H9 (cell line): ENCODE measurements around the gene PLA2G10. TPM values are rescaled to one million over a fixed set of nuclear protein-coding genes. Genes with fewer than 3 reads are reported as not detected.
A peak's percentile ranks its signal among the peaks of the same experiment; 100 is the strongest.

ENCODE experiments used
- DNase-seq: peaks from one replicate; pipeline ENCODE4 v3.0.0-alpha.2; 2017
- H2AFZ ChIP-seq: one replicate; pipeline ENCODE4 v1.6.1; 2013; ENCODE audit warnings: mild to moderate bottlenecking, low read length, control low read depth, moderate library complexity
- H2AK5ac ChIP-seq: 2 replicates; pipeline ENCODE4 v1.6.1; 2013; ENCODE audit warnings: low read length, control low read depth, mixed read lengths; ENCODE audit not compliant: insufficient read length
- H2BK120ac ChIP-seq: one replicate; pipeline ENCODE4 v1.6.1; 2013; ENCODE audit warnings: low read depth, mild to moderate bottlenecking, low read length, control low read depth, inconsistent platforms; ENCODE audit not compliant: poor library complexity, severe bottlenecking
- H2BK12ac ChIP-seq: 2 replicates; pipeline ENCODE4 v1.6.1; 2013; ENCODE audit warnings: low read length, control low read depth, mixed read lengths, low read depth; ENCODE audit not compliant: insufficient read length
- H2BK15ac ChIP-seq: 2 replicates; pipeline ENCODE4 v1.6.1; 2013; ENCODE audit warnings: low read depth, low read length, control low read depth
- H2BK20ac ChIP-seq: one replicate; pipeline ENCODE4 v1.6.1; 2013; ENCODE audit warnings: low read depth, mild to moderate bottlenecking, low read length, control low read depth, inconsistent platforms; ENCODE audit not compliant: poor library complexity, severe bottlenecking
- H2BK5ac ChIP-seq: 2 replicates; pipeline ENCODE4 v1.6.1; 2013; ENCODE audit warnings: low read length, control low read depth, mixed read lengths; ENCODE audit not compliant: insufficient read length
- H3K14ac ChIP-seq: 2 replicates; pipeline ENCODE4 v1.6.1; 2013; ENCODE audit warnings: low read length, control low read depth; ENCODE audit not compliant: insufficient read depth
- H3K18ac ChIP-seq: 2 replicates; pipeline ENCODE4 v1.6.1; 2013; ENCODE audit warnings: low read depth, mild to moderate bottlenecking, mixed read lengths, low read length, control low read depth; ENCODE audit not compliant: insufficient read length
- H3K23ac ChIP-seq: 2 replicates; pipeline ENCODE4 v1.6.1; 2013; ENCODE audit warnings: low read length, control low read depth, mixed read lengths, low read depth; ENCODE audit not compliant: insufficient read length
- H3K23me2 ChIP-seq: 2 replicates; pipeline ENCODE4 v1.6.1; 2013; ENCODE audit warnings: low read depth, mild to moderate bottlenecking, mixed read lengths, low read length, control low read depth; ENCODE audit not compliant: insufficient read length, poor library complexity, severe bottlenecking
- H3K27ac ChIP-seq: 2 replicates; pipeline ENCODE4 v1.5.1; 2013; ENCODE audit warnings: low read length, control low read depth, mixed read lengths, low read depth; ENCODE audit not compliant: insufficient read length
- H3K27me3 ChIP-seq: 2 replicates; pipeline ENCODE4 v1.6.1; 2013; ENCODE audit warnings: low read length, control low read depth, inconsistent platforms; ENCODE audit not compliant: insufficient read depth
- H3K4ac ChIP-seq: 2 replicates; pipeline ENCODE4 v1.6.1; 2013; ENCODE audit warnings: low read depth, mild to moderate bottlenecking, control low read depth, inconsistent platforms, low read length, moderate library complexity
- H3K4me1 ChIP-seq: 2 replicates; pipeline ENCODE4 v1.6.1; 2013; ENCODE audit warnings: low read length, control low read depth, inconsistent platforms; ENCODE audit not compliant: insufficient read depth
- H3K4me2 ChIP-seq: 2 replicates; pipeline ENCODE4 v1.6.1; 2013; ENCODE audit warnings: low read length, control low read depth, mixed read lengths; ENCODE audit not compliant: insufficient read length, insufficient read depth
- H3K56ac ChIP-seq: 2 replicates; pipeline ENCODE4 v1.6.1; 2013; ENCODE audit warnings: low read depth, mild to moderate bottlenecking, mixed read lengths, low read length, control low read depth; ENCODE audit not compliant: insufficient read length
- H3K79me1 ChIP-seq: 2 replicates; pipeline ENCODE4 v1.6.1; 2013; ENCODE audit warnings: low read depth, mild to moderate bottlenecking, moderate library complexity, low read length, control low read depth, inconsistent platforms; ENCODE audit not compliant: insufficient read depth, poor library complexity, severe bottlenecking
- H3K79me2 ChIP-seq: 2 replicates; pipeline ENCODE4 v1.6.1; 2013; ENCODE audit warnings: low read length, control low read depth, inconsistent platforms; ENCODE audit not compliant: insufficient read depth
- H3K9ac ChIP-seq: 2 replicates; pipeline ENCODE4 v1.6.1; 2013; ENCODE audit warnings: low read length, control low read depth, mixed read lengths; ENCODE audit not compliant: insufficient read length; ENCODE audit errors: extremely low read depth
- H3K9me3 ChIP-seq: one replicate; pipeline ENCODE4 v1.6.1; 2013; ENCODE audit warnings: low read depth, low read length, inconsistent platforms; ENCODE audit not compliant: control insufficient read depth
- H3T11ph ChIP-seq: one replicate; pipeline ENCODE4 v1.6.1; 2013; ENCODE audit warnings: mild to moderate bottlenecking, low read length, control low read depth, inconsistent platforms
- H4K20me1 ChIP-seq: one replicate; pipeline ENCODE4 v1.6.1; 2013; ENCODE audit not compliant: control insufficient read depth, insufficient read length, insufficient read depth
- H4K5ac ChIP-seq: 2 replicates; pipeline ENCODE4 v1.6.1; 2013; ENCODE audit warnings: low read depth, mild to moderate bottlenecking, mixed read lengths, low read length, control low read depth; ENCODE audit not compliant: insufficient read length
- H4K8ac ChIP-seq: replicated peaks from 2 replicates; pipeline ENCODE4 v1.6.1; 2013; ENCODE audit warnings: low read length, control low read depth, mixed read lengths, low read depth; ENCODE audit not compliant: insufficient read length
- H4K91ac ChIP-seq: 2 replicates; pipeline ENCODE4 v1.6.1; 2013; ENCODE audit warnings: low read depth, mild to moderate bottlenecking, moderate library complexity, mixed read lengths, low read length, control low read depth; ENCODE audit not compliant: insufficient read length
- H3K27ac Mint-ChIP-seq, 3 experiments: 2 replicates in 2 of 3; 3 replicates in 1 of 3; pipeline ENCODE4 v1.8.0; 2020 to 2021; ENCODE audit warnings: mixed read lengths in 3 of 3, mild to moderate bottlenecking in 1 of 3, moderate library complexity in 1 of 3
- H3K27me3 Mint-ChIP-seq: 2 replicates; pipeline ENCODE4 v1.8.0; 2021; ENCODE audit warnings: low read depth, mild to moderate bottlenecking, moderate library complexity, mixed read lengths
- H3K36me3 Mint-ChIP-seq, 3 experiments: 2 replicates in 2 of 3; 3 replicates in 1 of 3; pipeline ENCODE4 v1.8.0; 2020 to 2021; ENCODE audit warnings: low read depth in 3 of 3, mixed read lengths in 3 of 3; ENCODE audit not compliant: insufficient read depth in 1 of 3
- H3K4me1 Mint-ChIP-seq, 2 experiments: 2 replicates each; pipeline ENCODE4 v1.8.0; 2020; ENCODE audit warnings: mixed read lengths in 2 of 2
- H3K4me3 Mint-ChIP-seq, 2 experiments: 2 replicates in 1 of 2; 3 replicates in 1 of 2; pipeline ENCODE4 v1.8.0; 2020 to 2021; ENCODE audit warnings: mild to moderate bottlenecking in 2 of 2, mixed read lengths in 2 of 2, moderate library complexity in 1 of 2
- H3K9me3 Mint-ChIP-seq, 2 experiments: 2 replicates in 1 of 2; 3 replicates in 1 of 2; pipeline ENCODE4 v1.8.0; 2020; ENCODE audit warnings: mild to moderate bottlenecking in 2 of 2, mixed read lengths in 2 of 2, moderate library complexity in 1 of 2
- WGBS: extraction: QIAGEN DNeasy Blood & Tissue Kit; methylation state at CpG from one replicate; pipeline ENCODE4 v1.1.7; 2013; ENCODE audit warnings: missing lambda C conversion rate, low lambda C conversion rate, mixed read lengths; ENCODE audit not compliant: insufficient read length; ENCODE audit errors: extremely low coverage; 5-methylcytosine and 5-hydroxymethylcytosine counted together
- total RNA-seq: library from RNA; stranded (reverse); gene quantifications from 2 replicates; pipeline ENCODE4 v1.2.1, GENCODE V29; 2021
- TF ChIP-seq, protein P1 (sequence below): fragments of 200-600 bp; sonication (generic); conservative IDR thresholded peaks from 3 replicates; pipeline ENCODE4 v1.8.0; 2021; ENCODE audit warnings: antibody characterized with exemption, mild to moderate bottlenecking

PLA2G10 gene
- total RNA-seq, 1 experiment from 2014 or later = 2.2 TPM

DNA sequence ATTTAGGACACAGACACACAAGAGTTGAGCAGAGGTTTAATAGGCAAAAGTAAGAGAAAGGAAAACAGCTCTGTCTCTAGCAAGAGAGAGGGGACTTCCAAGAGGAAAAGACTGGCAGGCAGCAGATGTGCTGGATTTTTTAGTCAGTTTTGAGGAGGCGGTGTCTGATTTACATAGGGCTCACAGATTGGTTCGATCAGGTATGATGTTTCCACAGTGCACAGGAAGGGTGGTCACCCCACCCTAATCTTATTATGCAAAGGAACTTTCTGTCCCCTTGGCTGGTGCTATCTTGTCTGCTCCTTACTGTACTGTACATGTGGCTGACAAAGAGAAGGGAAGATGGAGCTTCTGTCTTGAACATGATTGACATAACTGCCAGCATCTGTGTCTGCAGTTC lies 36.0 kb downstream of the PLA2G10 start:
- TF ChIP-seq, protein P1, sequence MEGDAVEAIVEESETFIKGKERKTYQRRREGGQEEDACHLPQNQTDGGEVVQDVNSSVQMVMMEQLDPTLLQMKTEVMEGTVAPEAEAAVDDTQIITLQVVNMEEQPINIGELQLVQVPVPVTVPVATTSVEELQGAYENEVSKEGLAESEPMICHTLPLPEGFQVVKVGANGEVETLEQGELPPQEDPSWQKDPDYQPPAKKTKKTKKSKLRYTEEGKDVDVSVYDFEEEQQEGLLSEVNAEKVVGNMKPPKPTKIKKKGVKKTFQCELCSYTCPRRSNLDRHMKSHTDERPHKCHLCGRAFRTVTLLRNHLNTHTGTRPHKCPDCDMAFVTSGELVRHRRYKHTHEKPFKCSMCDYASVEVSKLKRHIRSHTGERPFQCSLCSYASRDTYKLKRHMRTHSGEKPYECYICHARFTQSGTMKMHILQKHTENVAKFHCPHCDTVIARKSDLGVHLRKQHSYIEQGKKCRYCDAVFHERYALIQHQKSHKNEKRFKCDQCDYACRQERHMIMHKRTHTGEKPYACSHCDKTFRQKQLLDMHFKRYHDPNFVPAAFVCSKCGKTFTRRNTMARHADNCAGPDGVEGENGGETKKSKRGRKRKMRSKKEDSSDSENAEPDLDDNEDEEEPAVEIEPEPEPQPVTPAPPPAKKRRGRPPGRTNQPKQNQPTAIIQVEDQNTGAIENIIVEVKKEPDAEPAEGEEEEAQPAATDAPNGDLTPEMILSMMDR = no peak
- peak overlapping the region in 2 of 3 experiments; percentile 26 to 65; a peak in 3 of 7 replicates for H3K27ac Mint-ChIP-seq
- no peak overlapping the region for H2BK12ac ChIP-seq

More for the DNA sequence above, 36.0 kb downstream of the PLA2G10 start:
- Histone ChIP-seq H2AFZ (no peak overlapping the region), H3T11ph (no peak overlapping the region), H3K23ac (no peak overlapping the region), H3K79me2 (no peaks in the 10 kb centered on the region), H3K79me1 (no peaks in the 10 kb centered on the region), H4K5ac (no peak overlapping the region), H3K27ac (no peak overlapping the region), H2BK5ac (no peak overlapping the region), H3K56ac (no peak overlapping the region), H3K4me2 (no peak overlapping the region), H3K23me2 (no peaks in the 10 kb centered on the region), H3K27me3 (no peaks in the 10 kb centered on the region), H3K9me3 (no peaks in the 10 kb centered on the region), H3K4ac (no peak overlapping the region), H4K8ac (no peak overlapping the region), H3K9ac (no peak overlapping the region), H2BK120ac (no peak overlapping the region), H4K91ac (no peak overlapping the region), H2BK20ac (no peak overlapping the region), H2AK5ac (no peak overlapping the region), H2BK15ac (no peak overlapping the region), H3K4me1 (no peaks in the 10 kb centered on the region), H4K20me1 (no peaks in the 10 kb centered on the region), H3K18ac (no peak overlapping the region), H3K14ac (no peak overlapping the region)
- no peak for DNase-seq
- Mint-ChIP-seq H3K36me3 (peaks cover 38 to 71% (median 63%) of the 10 kb centered on the region in 3 experiments; a peak in 6 of 7 replicates), H3K4me3 (no peak overlapping the region), H3K4me1 (no peaks in the 10 kb centered on the region), H3K9me3 (no peaks in the 10 kb centered on the region), H3K27me3 (no peaks in the 10 kb centered on the region)
- no CpG with 5 or more reads among the region's 2 CpGs for WGBS
